Stomach (tissue), 19 donors: ENCODE data around the gene NAB2. TPM values are rescaled to one million over a fixed set of nuclear protein-coding genes. Genes with fewer than 3 reads are reported as not detected.

Experiments used
- DNase-seq, 2 donors: peaks; one replicate each; pipeline versions ENCODE4 v3.0.0 to v3.0.0-alpha.2; 2013 to 2019
- H3K27ac ChIP-seq, 5 donors: fragments of 200-600 bp in 4 of 5; sonication (generic) in 4 of 5; one replicate each; pipeline ENCODE4 v1.5.1; 2013 to 2019; ENCODE audit warnings: mild to moderate bottlenecking in 1 of 5, moderate library complexity in 1 of 5
- H3K27me3 ChIP-seq, 3 donors: fragments of 200-600 bp; sonication (generic); one replicate each; pipeline ENCODE4 v1.5.1; 2017 to 2019; ENCODE audit warnings: mixed run types in 1 of 3
- H3K36me3 ChIP-seq, 4 donors: fragments of 200-600 bp; sonication (generic); 1 replicate in 3 of 4; 2 replicates in 1 of 4; pipeline ENCODE4 v1.5.1; 2016 to 2019
- H3K4me1 ChIP-seq, 4 donors: fragments of 200-600 bp; sonication (generic); one replicate each; pipeline ENCODE4 v1.5.1; 2016 to 2019
- H3K4me3 ChIP-seq, 4 donors: fragments of 200-600 bp; sonication (generic) in 3 of 4; one replicate each; pipeline ENCODE4 v1.5.1; 2016 to 2019; ENCODE audit warnings: mild to moderate bottlenecking in 1 of 4
- H3K9me3 ChIP-seq, 4 donors: fragments of 200-600 bp; sonication (generic); one replicate each; pipeline ENCODE4 v1.5.1; 2016 to 2019
- CTCF ChIP-seq, 7 experiments: fragments of 450-650 bp in 4 of 7; fragments of 200-600 bp in 3 of 7; sonication (generic) in 3 of 7; IDR thresholded peaks; one replicate each; pipeline ENCODE4 v1.5.1; 2016 to 2019; ENCODE audit warnings: antibody characterized with exemption in 7 of 7, control low read depth in 2 of 7, mild to moderate bottlenecking in 1 of 7
- EP300 ChIP-seq: sonication (generic); formaldehyde crosslinking; IDR thresholded peaks from one replicate; pipeline ENCODE4 v1.6.1; 2017; ENCODE audit warnings: antibody characterized with exemption
- POLR2A ChIP-seq, 4 donors: fragments of 450-650 bp; IDR thresholded peaks; one replicate each; pipeline ENCODE4 v1.6.1; 2016; ENCODE audit warnings: antibody characterized with exemption in 4 of 4, control low read depth in 2 of 4, mild to moderate bottlenecking in 1 of 4, moderate library complexity in 1 of 4
- POLR2AphosphoS5 ChIP-seq, 3 donors: sonication (generic); formaldehyde crosslinking; IDR thresholded peaks; one replicate each; pipeline ENCODE4 v1.6.1; 2016; ENCODE audit warnings: antibody characterized with exemption in 3 of 3
- WGBS, 5 donors: extraction: QIAGEN DNeasy Blood & Tissue Kit in 3 of 5; methylation state at CpG; one replicate each; pipeline versions ENCODE4 v1.1.5 to v1.1.7; 2013 to 2018; 5-methylcytosine and 5-hydroxymethylcytosine counted together
- intact Hi-C: fragments of 100-400 bp; cut with DNase I; formaldehyde crosslinking; loops from one replicate; pipeline ENCODE4 v1.15.1; 2023; ENCODE audit warnings: low total_unique reads
- long read RNA-seq, 10 donors: transcript quantifications; one replicate each; lab custom pipeline, GENCODE V29; 2026
- polyA plus RNA-seq, 3 donors: library from polyadenylated mRNA; stranded (reverse); fragments of 200-250 nt; gene quantifications; one replicate each; pipeline ENCODE4 v1.2.3, GENCODE V29; 2013
- total RNA-seq, 5 donors: library from RNA; depleted of rRNA; stranded (reverse); fragments of >200 nt; gene quantifications; one replicate each; pipeline versions ENCODE4 v1.1.0 to v1.2.3, GENCODE V29; 2014 to 2016
- donor health status: healthy with polysubstance abuse.
- donor health status: Bipolar disorder and iron deficiency.
- donor health status: healthy.

The NAB2 gene
- 10 to 100 TPM in 2 of 5 donors, 1 to 10 TPM in 2, not detected in 1; 1.7 to 12.1 (median 8.3) TPM for total RNA-seq
- polyA plus RNA-seq = 10 to 100 TPM; 14.1 to 16.6 (median 16.3) TPM
- long read RNA-seq, donor 1, partial matches to known transcripts = 39 of 41 reads
- long read RNA-seq, donor 1, other reads (novel, unspliced or antisense) = 0 of 41 reads
- long read RNA-seq, donor 2, partial matches to known transcripts = 60 of 62 reads
- long read RNA-seq, donor 2, other reads (novel, unspliced or antisense) = 0 of 62 reads
- long read RNA-seq, donor 3, partial matches to known transcripts = 32 of 33 reads
- long read RNA-seq, donor 3, other reads (novel, unspliced or antisense) = 0 of 33 reads
- long read RNA-seq, donor 4, partial matches to known transcripts = 0 of 1 reads
- long read RNA-seq, donor 4, other reads (novel, unspliced or antisense) = 0 of 1 reads
- long read RNA-seq, donor 5, partial matches to known transcripts = 29 of 32 reads
- long read RNA-seq, donor 5, other reads (novel, unspliced or antisense) = 0 of 32 reads
- long read RNA-seq, donor 6, partial matches to known transcripts = 200 of 207 reads
- long read RNA-seq, donor 6, other reads (novel, unspliced or antisense) = 5 of 207 reads
- long read RNA-seq, donor 7, partial matches to known transcripts = 0 of 3 reads
- long read RNA-seq, donor 7, other reads (novel, unspliced or antisense) = 0 of 3 reads
- long read RNA-seq, donor 8, partial matches to known transcripts = 30 of 47 reads
- long read RNA-seq, donor 8, other reads (novel, unspliced or antisense) = 16 of 47 reads
- long read RNA-seq, donor 9, partial matches to known transcripts = 129 of 131 reads
- long read RNA-seq, donor 9, other reads (novel, unspliced or antisense) = 0 of 131 reads
- long read RNA-seq, donor 10 = 0 reads

GRCh38 chr12:57088354-57089270, at the start of gene NAB2:
Gene NAB2 (plus strand): TSS chr12:57089114. CDS start chr12:57089272, 158 bp downstream.
- peak; percentile 96 to 98 (median 97) for TF ChIP-seq POLR2AphosphoS5 (IDR thresholded peaks at IDR 0.05)
- no peak for TF ChIP-seq EP300
- peak in 2 of 4 donors; percentile 49 to 54 for TF ChIP-seq POLR2A (IDR thresholded peaks at IDR 0.05)
- peak within 1 kb of the TSS; percentile 87 to 93 (median 90) for H3K4me3 ChIP-seq
- H3K27ac ChIP-seq = peak within 1 kb of the TSS; percentile 93 to 99 (median 98)
- H3K4me1 ChIP-seq = peaks cover 49 to 75% (median 62%) of the 10 kb centered on the region in 4 donors
- intact Hi-C loops = no loop called here
- WGBS, 5 donors = 0 to 1% (median 1%) methylated on average over 18 to 91 of the region's 91 CpGs
- peaks cover 23 to 28% (median 26%) of the 10 kb centered on the region in 4 donors for H3K36me3 ChIP-seq
- H3K27me3 ChIP-seq = no peaks in the 10 kb centered on the region
- peak; percentile 98 for DNase-seq
- no peaks in the 10 kb centered on the region for H3K9me3 ChIP-seq

- no peak overlapping the region for H3K4me3 ChIP-seq
- H3K27ac ChIP-seq = no peak overlapping the region
- H3K9me3 ChIP-seq = no peaks in the 10 kb centered on the region
- TF ChIP-seq POLR2A (IDR thresholded peaks at IDR 0.05) = no peak
- TF ChIP-seq POLR2AphosphoS5 (IDR thresholded peaks at IDR 0.05) = no peak
- TF ChIP-seq CTCF (IDR thresholded peaks at IDR 0.05) = no peak
- no peak for TF ChIP-seq EP300
- intact Hi-C loops = no loop called here
- WGBS, 5 donors = 88 to 92% (median 89%) methylated on average over 4 of the region's 4 CpGs
- peaks cover 0 to 12% (median 0%) of the 10 kb centered on the region in 4 donors for H3K36me3 ChIP-seq
- H3K27me3 ChIP-seq = peaks cover 0 to 8% (median 0%) of the 10 kb centered on the region in 3 donors
- no peak for DNase-seq
- H3K4me1 ChIP-seq = no peaks in the 10 kb centered on the region
These were observed 48.7 kb upstream of the NAB2 start for GRCh38 chr12:57040211-57040610.

GRCh38 chr12:57040750-57041149, 48.2 kb upstream of the NAB2 start:
- 58 to 77% (median 70%) methylated on average over 2 of the region's 2 CpGs for WGBS, 5 donors
- intact Hi-C loops = no loop called here
- H3K36me3 ChIP-seq = peaks cover 0 to 12% (median 0%) of the 10 kb centered on the region in 4 donors

More at GRCh38 chr12:57040750-57041149, 48.2 kb upstream of the NAB2 start:
- no peak overlapping the region for H3K27ac ChIP-seq
- H3K27me3 ChIP-seq = peaks cover 0 to 8% (median 0%) of the 10 kb centered on the region in 3 donors
- no peak for DNase-seq
- no peaks in the 10 kb centered on the region for H3K4me1 ChIP-seq
- H3K4me3 ChIP-seq = no peak overlapping the region
- TF ChIP-seq EP300 (no peak), POLR2A (IDR thresholded peaks at IDR 0.05) (no peak), CTCF (IDR thresholded peaks at IDR 0.05) (no peak), POLR2AphosphoS5 (IDR thresholded peaks at IDR 0.05) (no peak)
- no peaks in the 10 kb centered on the region for H3K9me3 ChIP-seq
